ENCODE measurements around the gene FHIT. TPM values are rescaled to one million over a fixed set of nuclear protein-coding genes. Genes with fewer than 3 reads are reported as not detected.

FHIT gene
- total and polyA plus RNA-seq, 4 donors, result 2.1 to 14.7 (median 6.6) TPM

GRCh38 chr3:60588806-60589205 is 662.4 kb downstream of the FHIT start:
- Histone ChIP-seq H3K4me3 (ENCODE audit: low read depth in 1 of 3, low read length in 3 of 3) (no peak overlapping the region), H3K9ac (ENCODE audit: low read depth in 1 of 2, low read length in 2 of 2) (no peak overlapping the region), H3K27ac (ENCODE audit: low read depth in 1 of 2, low read length in 2 of 2) (no peak overlapping the region), H3K36me3 (ENCODE audit: control insufficient read depth in 4 of 4, insufficient read depth in 3 of 4, low read depth in 1 of 4, low read length in 3 of 4) (no peaks in the 10 kb centered on the region), H3K9me3 (ENCODE audit: control insufficient read depth in 4 of 4, low read length in 3 of 4) (no peaks in the 10 kb centered on the region), H3K27me3 (ENCODE audit: control insufficient read depth in 4 of 4, insufficient read depth in 4 of 4, low read length in 3 of 4) (no peaks in the 10 kb centered on the region), H3K4me1 (ENCODE audit: control insufficient read depth in 4 of 4, insufficient read depth in 4 of 4, low read length in 3 of 4) (peaks cover 0 to 6% (median 2%) of the 10 kb centered on the region in 4 donors)
- TF ChIP-seq ZBTB33 (IDR thresholded peaks at IDR 0.05), result no peak
- TF ChIP-seq GABPA (IDR thresholded peaks at IDR 0.05 in 1 of 2, conservative IDR thresholded peaks at IDR 0.05 in 1 of 2), result no peak
- TF ChIP-seq YY1 (IDR thresholded peaks at IDR 0.05), result no peak
- no peak for TF ChIP-seq ATF3 (IDR thresholded peaks at IDR 0.05)
- no peak for TF ChIP-seq RXRA (IDR thresholded peaks at IDR 0.05)
- TF ChIP-seq HNF4A (conservative IDR thresholded peaks at IDR 0.05), result no peak
- DNase-seq (ENCODE audit: low spot score), result no peak
- WGBS, result 91% methylated on average over 3 of the region's 3 CpGs

GRCh38 chr3:60585918-60586317 is 665.3 kb downstream of the FHIT start:
- no peak for TF ChIP-seq HNF4G (IDR thresholded peaks at IDR 0.05)
- TF ChIP-seq FOXA2 (IDR thresholded peaks at IDR 0.05), result no peak
- no peak for TF ChIP-seq EGR1 (IDR thresholded peaks at IDR 0.05; ENCODE audit: low read depth in 2 of 2)
- no peak for TF ChIP-seq SP1 (IDR thresholded peaks at IDR 0.05)
- no peak for TF ChIP-seq JUND (IDR thresholded peaks at IDR 0.05)
- TF ChIP-seq HNF4A (conservative IDR thresholded peaks at IDR 0.05), result no peak
- TF ChIP-seq, protein P1, sequence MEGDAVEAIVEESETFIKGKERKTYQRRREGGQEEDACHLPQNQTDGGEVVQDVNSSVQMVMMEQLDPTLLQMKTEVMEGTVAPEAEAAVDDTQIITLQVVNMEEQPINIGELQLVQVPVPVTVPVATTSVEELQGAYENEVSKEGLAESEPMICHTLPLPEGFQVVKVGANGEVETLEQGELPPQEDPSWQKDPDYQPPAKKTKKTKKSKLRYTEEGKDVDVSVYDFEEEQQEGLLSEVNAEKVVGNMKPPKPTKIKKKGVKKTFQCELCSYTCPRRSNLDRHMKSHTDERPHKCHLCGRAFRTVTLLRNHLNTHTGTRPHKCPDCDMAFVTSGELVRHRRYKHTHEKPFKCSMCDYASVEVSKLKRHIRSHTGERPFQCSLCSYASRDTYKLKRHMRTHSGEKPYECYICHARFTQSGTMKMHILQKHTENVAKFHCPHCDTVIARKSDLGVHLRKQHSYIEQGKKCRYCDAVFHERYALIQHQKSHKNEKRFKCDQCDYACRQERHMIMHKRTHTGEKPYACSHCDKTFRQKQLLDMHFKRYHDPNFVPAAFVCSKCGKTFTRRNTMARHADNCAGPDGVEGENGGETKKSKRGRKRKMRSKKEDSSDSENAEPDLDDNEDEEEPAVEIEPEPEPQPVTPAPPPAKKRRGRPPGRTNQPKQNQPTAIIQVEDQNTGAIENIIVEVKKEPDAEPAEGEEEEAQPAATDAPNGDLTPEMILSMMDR (IDR thresholded peaks at IDR 0.05; ENCODE audit: low read depth, low read length, missing input control), result no peak
- no peak for TF ChIP-seq ATF3 (IDR thresholded peaks at IDR 0.05)
- TF ChIP-seq, protein P2, sequence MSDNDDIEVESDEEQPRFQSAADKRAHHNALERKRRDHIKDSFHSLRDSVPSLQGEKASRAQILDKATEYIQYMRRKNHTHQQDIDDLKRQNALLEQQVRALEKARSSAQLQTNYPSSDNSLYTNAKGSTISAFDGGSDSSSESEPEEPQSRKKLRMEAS (IDR thresholded peaks at IDR 0.05), result no peak
- TF ChIP-seq RAD21 (IDR thresholded peaks at IDR 0.05), result no peak
- WGBS, result 3% methylated on average over 1 of the region's 1 CpG

GRCh38 chr3:60584250-60584649 is 667.0 kb downstream of the FHIT start:
- Histone ChIP-seq H3K36me3 (ENCODE audit: control insufficient read depth in 4 of 4, insufficient read depth in 3 of 4, low read depth in 1 of 4, low read length in 3 of 4) (no peaks in the 10 kb centered on the region), H3K4me1 (ENCODE audit: control insufficient read depth in 4 of 4, insufficient read depth in 4 of 4, low read length in 3 of 4) (no peaks in the 10 kb centered on the region), H3K4me3 (ENCODE audit: low read depth in 1 of 3, low read length in 3 of 3) (no peak overlapping the region), H3K27me3 (ENCODE audit: control insufficient read depth in 4 of 4, insufficient read depth in 4 of 4, low read length in 3 of 4) (no peaks in the 10 kb centered on the region), H3K9me3 (ENCODE audit: control insufficient read depth in 4 of 4, low read length in 3 of 4) (no peaks in the 10 kb centered on the region), H3K27ac (ENCODE audit: low read depth in 1 of 2, low read length in 2 of 2) (no peak overlapping the region), H3K9ac (ENCODE audit: low read depth in 1 of 2, low read length in 2 of 2) (no peak overlapping the region)
- no peak for DNase-seq (ENCODE audit: low spot score)
- no peak for TF ChIP-seq HNF4G (IDR thresholded peaks at IDR 0.05)
- 98% methylated on average over 2 of the region's 2 CpGs for WGBS

More at GRCh38 chr3:60585918-60586317, 665.3 kb downstream of the FHIT start:
- Histone ChIP-seq H3K27ac (ENCODE audit: low read depth in 1 of 2, low read length in 2 of 2) (no peak overlapping the region), H3K9me3 (ENCODE audit: control insufficient read depth in 4 of 4, low read length in 3 of 4) (no peaks in the 10 kb centered on the region), H3K36me3 (ENCODE audit: control insufficient read depth in 4 of 4, insufficient read depth in 3 of 4, low read depth in 1 of 4, low read length in 3 of 4) (no peaks in the 10 kb centered on the region), H3K27me3 (ENCODE audit: control insufficient read depth in 4 of 4, insufficient read depth in 4 of 4, low read length in 3 of 4) (no peaks in the 10 kb centered on the region), H3K9ac (ENCODE audit: low read depth in 1 of 2, low read length in 2 of 2) (no peak overlapping the region), H3K4me3 (ENCODE audit: low read depth in 1 of 3, low read length in 3 of 3) (no peak overlapping the region), H3K4me1 (ENCODE audit: control insufficient read depth in 4 of 4, insufficient read depth in 4 of 4, low read length in 3 of 4) (peaks cover 0 to 2% (median 0%) of the 10 kb centered on the region in 4 donors)
- DNase-seq (ENCODE audit: low spot score), result no peak

Data from liver (tissue), 9 donors.